ENCODE data around the gene MDFI. TPM values are rescaled to one million over a fixed set of nuclear protein-coding genes. Genes with fewer than 3 reads are reported as not detected.

Gene MDFI
- total RNA-seq, 4 donors from 2014 or later, result 14.4 to 80.0 (median 23.4) TPM

- Histone ChIP-seq H3K4me3 (no peak overlapping the region), H3K4me1 (peaks cover 0 to under 1% of the 10 kb centered on the region in 2 donors), H3K27ac (no peak overlapping the region), H3K27me3 (no peaks in the 10 kb centered on the region), H3K36me3 (no peaks in the 10 kb centered on the region), H3K9me3 (no peaks in the 10 kb centered on the region)
- intact Hi-C loops (cut with DNase I; ENCODE audit: low total_unique reads), result no loop called here
- TF ChIP-seq CTCF (IDR thresholded peaks at IDR 0.05) (no peak), POLR2A (IDR thresholded peaks at IDR 0.05) (no peak)
- DNase-seq, result no peak
These were observed 62.4 kb downstream of the MDFI start for GRCh38 chr6:41700463-41701347.

- TF ChIP-seq POLR2A (IDR thresholded peaks at IDR 0.05), result no peak
- TF ChIP-seq CTCF (IDR thresholded peaks at IDR 0.05), result no peak
- Histone ChIP-seq H3K27me3 (no peaks in the 10 kb centered on the region), H3K4me3 (no peak overlapping the region), H3K9me3 (no peaks in the 10 kb centered on the region), H3K4me1 (peaks cover 0 to 9% of the 10 kb centered on the region in 2 donors), H3K27ac (no peak overlapping the region), H3K36me3 (no peaks in the 10 kb centered on the region)
- DNase-seq, result no peak
- intact Hi-C loops (cut with DNase I; ENCODE audit: low total_unique reads), result no loop called here
These were observed 63.9 kb downstream of the MDFI start for GRCh38 chr6:41702089-41702745.

GRCh38 chr6:41702771-41703494 is 64.7 kb downstream of the MDFI start:
- DNase-seq, result no peak
- Histone ChIP-seq H3K36me3 (no peaks in the 10 kb centered on the region), H3K4me3 (no peak overlapping the region), H3K9me3 (no peaks in the 10 kb centered on the region), H3K4me1 (peaks cover 0 to 9% of the 10 kb centered on the region in 2 donors), H3K27ac (no peak overlapping the region), H3K27me3 (no peaks in the 10 kb centered on the region)
- TF ChIP-seq POLR2A (IDR thresholded peaks at IDR 0.05) (no peak), CTCF (IDR thresholded peaks at IDR 0.05) (no peak)
- intact Hi-C loops (cut with DNase I; ENCODE audit: low total_unique reads), result no loop called here

Small RNA genes within 50 kb of the gene (microRNA-seq; reads per million reads assigned to microRNA genes)
- gene MIR4641 (ENCODE audit: borderline microRNAs expressed, borderline replicate concordance), result not detected

Small RNA genes within 50 kb of the gene (small RNA-seq; reads per million reads assigned to genes)
- not detected for gene MIR4641

Other genes starting within 250 kb of the MDFI start
- gene FOXP4, start 92.1 kb upstream of the MDFI start, total RNA-seq, result 10 to 100 TPM in 2 of 4 donors, 1 to 10 TPM in 2; 3.8 to 50.1 (median 9.4) TPM
- gene TFEB, start 97.1 kb downstream of the MDFI start, total RNA-seq, result 10 to 100 TPM in 3 of 4 donors, 1 to 10 TPM in 1; 8.8 to 31.7 (median 17.0) TPM
- 1 to 10 TPM in 1 of 4 donors, under 1 TPM in 1, not detected in 2; 0.91 to 2.1 TPM for gene PGC, start 108.9 kb downstream of the MDFI start, total RNA-seq
- gene FRS3, start 141.4 kb downstream of the MDFI start, total RNA-seq, result 1 to 10 TPM in 3 of 4 donors, under 1 TPM in 1; 0.26 to 8.9 (median 2.2) TPM
- gene PRICKLE4, start 142.3 kb downstream of the MDFI start, total RNA-seq, result 10 to 100 TPM; 10.4 to 17.9 (median 14.3) TPM
- 100 to 1,000 TPM in 2 of 4 donors, 10 to 100 TPM in 2; 53.1 to 164 (median 96.0) TPM for gene TOMM6, start 149.2 kb downstream of the MDFI start, total RNA-seq

All from uterus (tissue), 4 donors.